Uterus (tissue), 4 donors: ENCODE data around the gene IGFALS. TPM values are rescaled to one million over a fixed set of nuclear protein-coding genes. Genes with fewer than 3 reads are reported as not detected.

Experiments
- DNase-seq, 2 donors: peaks; one replicate each; pipeline ENCODE4 v3.0.0-alpha.2; 2019 to 2020
- H3K27ac ChIP-seq, 2 donors: fragments of 200-600 bp; sonication (generic); 1 replicate in 1 of 2; 2 replicates in 1 of 2; pipeline ENCODE4 v1.5.1; 2016 to 2018
- H3K27me3 ChIP-seq, 2 donors: fragments of 200-600 bp; sonication (generic); one replicate each; pipeline ENCODE4 v1.5.1; 2018 to 2019; ENCODE audit warnings: control low read depth in 1 of 2
- H3K36me3 ChIP-seq, 2 donors: fragments of 200-600 bp; sonication (generic); one replicate each; pipeline ENCODE4 v1.5.1; 2019; ENCODE audit warnings: control low read depth in 1 of 2
- H3K4me1 ChIP-seq, 2 donors: fragments of 200-600 bp; sonication (generic); one replicate each; pipeline ENCODE4 v1.5.1; 2018 to 2019; ENCODE audit warnings: control low read depth in 1 of 2
- H3K4me3 ChIP-seq, 2 donors: fragments of 200-600 bp; sonication (generic); 1 replicate in 1 of 2; 2 replicates in 1 of 2; pipeline ENCODE4 v1.5.1; 2018 to 2019; ENCODE audit warnings: mild to moderate bottlenecking in 1 of 2
- H3K9me3 ChIP-seq, 2 donors: fragments of 200-600 bp; sonication (generic); one replicate each; pipeline ENCODE4 v1.5.1; 2019; ENCODE audit warnings: control low read depth in 1 of 2
- CTCF ChIP-seq, 4 experiments: fragments of 200-600 bp in 2 of 4; fragments of 450-650 bp in 2 of 4; sonication (generic) in 2 of 4; IDR thresholded peaks; one replicate each; pipeline ENCODE4 v1.5.1; 2016 to 2019; ENCODE audit warnings: antibody characterized with exemption in 4 of 4, mild to moderate bottlenecking in 2 of 4, moderate library complexity in 1 of 4
- POLR2A ChIP-seq, 2 donors: fragments of 450-650 bp; IDR thresholded peaks; one replicate each; pipeline ENCODE4 v1.6.1; 2016; ENCODE audit warnings: antibody characterized with exemption in 2 of 2, mild to moderate bottlenecking in 1 of 2, moderate library complexity in 1 of 2
- intact Hi-C: fragments of 100-400 bp; cut with DNase I; formaldehyde crosslinking; loops from one replicate; pipeline ENCODE4 v1.15.1; 2023; ENCODE audit warnings: low total_unique reads
- total RNA-seq, 4 donors: library from RNA; depleted of rRNA in 3 of 4; stranded (reverse); fragments of >200 nt in 3 of 4; gene quantifications; one replicate each; pipeline versions ENCODE4 v1.1.0 to v1.2.4, GENCODE V29; 2014 to 2023
- donor health status: DM: yes; HTN: yes; CAD: no.

Gene IGFALS
- total RNA-seq, 4 donors from 2014 or later, result 0.49 to 1.2 TPM; not detected in 2

- intact Hi-C loops, result no loop called here
- peak in 1 of 2 donors; percentile 21 for DNase-seq
- peak overlapping the region; percentile 80 to 87 for H3K27ac ChIP-seq
- TF ChIP-seq POLR2A (IDR thresholded peaks at IDR 0.05) (no peak), CTCF (IDR thresholded peaks at IDR 0.05) (no peak)
- H3K4me1 ChIP-seq, result peaks cover 0 to 7% of the 10 kb centered on the region in 2 donors
- H3K9me3 ChIP-seq, result no peaks in the 10 kb centered on the region
- H3K36me3 ChIP-seq, result no peaks in the 10 kb centered on the region
- H3K27me3 ChIP-seq, result no peaks in the 10 kb centered on the region
- peak overlapping the region; percentile 47 to 98 for H3K4me3 ChIP-seq
Observed at GRCh38 chr16:1781254-1781653, 12.3 kb downstream of the IGFALS start.

GRCh38 chr16:1780677-1781072 is 12.8 kb downstream of the IGFALS start:
- Histone ChIP-seq H3K36me3 (no peaks in the 10 kb centered on the region), H3K4me3 (no peak overlapping the region), H3K4me1 (peaks cover 0 to 7% of the 10 kb centered on the region in 2 donors), H3K27me3 (no peaks in the 10 kb centered on the region), H3K27ac (no peak overlapping the region), H3K9me3 (no peaks in the 10 kb centered on the region)
- TF ChIP-seq POLR2A (IDR thresholded peaks at IDR 0.05) (no peak), CTCF (IDR thresholded peaks at IDR 0.05) (no peak)
- intact Hi-C loops, result no loop called here
- no peak for DNase-seq

GRCh38 chr16:1779741-1780676 is 13.5 kb downstream of the IGFALS start:
- H3K4me1 ChIP-seq, result peaks cover 0 to 7% of the 10 kb centered on the region in 2 donors
- DNase-seq, result no peak
- intact Hi-C loops, result no loop called here
- no peaks in the 10 kb centered on the region for H3K36me3 ChIP-seq
- no peak overlapping the region for H3K4me3 ChIP-seq
- H3K27ac ChIP-seq, result no peak overlapping the region
- no peaks in the 10 kb centered on the region for H3K9me3 ChIP-seq
- TF ChIP-seq POLR2A (IDR thresholded peaks at IDR 0.05) (no peak), CTCF (IDR thresholded peaks at IDR 0.05) (no peak)
- H3K27me3 ChIP-seq, result no peaks in the 10 kb centered on the region

GRCh38 chr16:1779234-1779701 is 14.2 kb downstream of the IGFALS start:
- Histone ChIP-seq H3K4me3 (no peak overlapping the region), H3K4me1 (peaks cover 0 to 9% of the 10 kb centered on the region in 2 donors), H3K9me3 (no peaks in the 10 kb centered on the region), H3K27ac (no peak overlapping the region), H3K27me3 (no peaks in the 10 kb centered on the region), H3K36me3 (no peaks in the 10 kb centered on the region)
- no peak for DNase-seq
- intact Hi-C loops, result no loop called here
- TF ChIP-seq POLR2A (IDR thresholded peaks at IDR 0.05) (no peak), CTCF (IDR thresholded peaks at IDR 0.05) (no peak)
